A549 (cell line): ENCODE results near the gene PRKD2. TPM values are rescaled to one million over a fixed set of nuclear protein-coding genes. Genes with fewer than 3 reads are reported as not detected.

Experiments
- ATAC-seq, 2 experiments: fragments of 200-7000 bp in 1 of 2; fragments of >200 bp in 1 of 2; cut with Nextera tagmentation in 1 of 2; cut with Tn5 transposase in 1 of 2; 3 replicates each; pipeline versions ENCODE4 v1.8.0 to v1.9.1; 2018 to 2020; ENCODE audit warnings: mild to moderate bottlenecking in 1 of 2, moderate library complexity in 1 of 2
- CTCF ChIA-PET: fragments of 300-600 bp; sonication (Branson Sonifier 250); formaldehyde crosslinking; extraction: SDS; loops from one replicate; lab custom pipeline; 2021; ENCODE audit warnings: antibody characterized with exemption, inconsistent platforms; lab: Yijun Ruan, JAX
- POLR2A ChIA-PET: fragments of 350-600 bp; formaldehyde crosslinking; extraction: SDS; loops from one replicate; lab custom pipeline; 2021; ENCODE audit warnings: antibody characterized with exemption, inconsistent platforms; lab: Yijun Ruan, JAX
- DNase-seq, 2 experiments: peaks; one replicate each; pipeline versions ENCODE4 v3.0.0 to v3.0.0-alpha.2; 2011 to 2016; ENCODE audit warnings: low read depth in 1 of 2, low spot score in 1 of 2
- FAIRE-seq: peaks from 2 replicates; lab custom pipeline; 2011; peaks lifted over from hg19 to GRCh38; lab: Jason Lieb, UNC
- H3K27ac ChIP-seq, 2 experiments: fragments of >200 bp; sonication (Bioruptor Twin); formaldehyde crosslinking; 3 replicates each; pipeline ENCODE4 v1.5.1; 2016 to 2017
- H3K4me1 ChIP-seq: fragments of >200 bp; sonication (Bioruptor Twin); formaldehyde crosslinking; 3 replicates; pipeline ENCODE4 v1.6.1; 2016
- H3K4me2 ChIP-seq: fragments of >200 bp; sonication (Bioruptor Twin); formaldehyde crosslinking; 3 replicates; pipeline ENCODE4 v1.6.1; 2016
- H3K4me3 ChIP-seq: fragments of >200 bp; sonication (Bioruptor Twin); formaldehyde crosslinking; 3 replicates; pipeline ENCODE4 v1.5.1; 2016
- H3K9me3 ChIP-seq: fragments of >200 bp; sonication (Bioruptor Twin); formaldehyde crosslinking; 3 replicates; pipeline ENCODE4 v1.6.1; 2016
- ATOH8 ChIP-seq: fragments of 250-450 bp; sonication (Bioruptor Pico); IDR thresholded peaks from 2 replicates; pipeline ENCODE4 v1.5.0; 2020; ENCODE audit warnings: low read depth, mild to moderate bottlenecking, moderate library complexity
- BHLHE40 ChIP-seq: IDR thresholded peaks from 2 replicates; pipeline ENCODE4 v1.6.1; 2012; ENCODE audit warnings: low read depth, low read length, inconsistent platforms
- CEBPB ChIP-seq, 2 experiments: fragments of >200 bp in 1 of 2; sonication (Bioruptor Twin) in 1 of 2; formaldehyde crosslinking in 1 of 2; IDR thresholded peaks; 2 replicates each; pipeline ENCODE4 v1.6.1; 2012 to 2016
- CHD2 ChIP-seq: fragments of 150-350 bp; IDR thresholded peaks from 2 replicates; pipeline ENCODE4 v1.6.1; 2014; ENCODE audit warnings: low read length; ENCODE audit not compliant: partially characterized antibody
- CHD4 ChIP-seq: fragments of 200-600 bp; sonication (generic); IDR thresholded peaks from 2 replicates; pipeline ENCODE4 v1.6.1; 2016; ENCODE audit warnings: antibody characterized with exemption, mild to moderate bottlenecking, borderline replicate concordance
- CTCF ChIP-seq: fragments of >200 bp; sonication (Bioruptor Twin); formaldehyde crosslinking; IDR thresholded peaks from 3 replicates; pipeline ENCODE4 v1.5.1; 2016
- FOSL2 ChIP-seq, 2 experiments: fragments of 450-650 bp in 1 of 2; fragments of >200 bp in 1 of 2; sonication (Bioruptor Twin) in 1 of 2; formaldehyde crosslinking; IDR thresholded peaks; 2 replicates each; pipeline versions ENCODE4 v1.5.0 to v1.6.1; 2016 to 2020; ENCODE audit warnings: mild to moderate bottlenecking in 1 of 2, moderate library complexity in 1 of 2
- HEYL ChIP-seq: fragments of 250-450 bp; sonication (Bioruptor Pico); IDR thresholded peaks from 2 replicates; pipeline ENCODE4 v1.8.0; 2021; ENCODE audit warnings: mild to moderate bottlenecking, moderate library complexity
- HOXA7 ChIP-seq: fragments of 250-450 bp; sonication (Bioruptor Pico); IDR thresholded peaks from 2 replicates; pipeline ENCODE4 v1.5.0; 2020; ENCODE audit warnings: mild to moderate bottlenecking, moderate library complexity
- HOXB13 ChIP-seq: fragments of 250-450 bp; sonication (Bioruptor Pico); IDR thresholded peaks from 2 replicates; pipeline ENCODE4 v1.5.0; 2020; ENCODE audit warnings: low read depth, mild to moderate bottlenecking, moderate library complexity
- MAFK ChIP-seq: fragments of 450-650 bp; IDR thresholded peaks from 2 replicates; pipeline ENCODE4 v1.6.1; 2014; ENCODE audit not compliant: partially characterized antibody
- MAX ChIP-seq: IDR thresholded peaks from 2 replicates; pipeline ENCODE4 v1.6.1; 2012
- MYC ChIP-seq: IDR thresholded peaks from 2 replicates; pipeline ENCODE4 v1.6.1; 2012; ENCODE audit warnings: mild to moderate bottlenecking, inconsistent platforms, low read length, improper control_type of control experiment, borderline replicate concordance
- NR3C1 ChIP-seq: fragments of >200 bp; sonication (Bioruptor Twin); formaldehyde crosslinking; IDR thresholded peaks from 3 replicates; pipeline ENCODE4 v1.6.1; 2017
- PBX3 ChIP-seq: IDR thresholded peaks from 2 replicates; pipeline ENCODE4 v1.6.1; 2012
- PHF8 ChIP-seq: fragments of 200-600 bp; sonication (generic); IDR thresholded peaks from 2 replicates; pipeline ENCODE4 v1.6.1; 2016; ENCODE audit warnings: low read depth, mild to moderate bottlenecking, antibody characterized with exemption, moderate library complexity, borderline replicate concordance
- POLR2AphosphoS2 ChIP-seq: conservative IDR thresholded peaks from 2 replicates; pipeline ENCODE4 v1.6.1; 2012; ENCODE audit warnings: low read length, improper control_type of control experiment, inconsistent platforms
- RAD21 ChIP-seq, 2 experiments: fragments of >200 bp in 1 of 2; sonication (Bioruptor Twin) in 1 of 2; formaldehyde crosslinking in 1 of 2; IDR thresholded peaks in 1 of 2; conservative IDR thresholded peaks in 1 of 2; 2 replicates in 1 of 2; 3 replicates in 1 of 2; pipeline ENCODE4 v1.6.1; 2012 to 2018; ENCODE audit warnings: inconsistent platforms in 1 of 2
- RARB ChIP-seq: fragments of 250-450 bp; sonication (Bioruptor Pico); IDR thresholded peaks from 2 replicates; pipeline ENCODE4 v1.8.0; 2021; ENCODE audit warnings: mild to moderate bottlenecking, moderate library complexity
- TP53 ChIP-seq: fragments of 250-450 bp; sonication (Bioruptor Pico); IDR thresholded peaks from 2 replicates; pipeline ENCODE4 v1.5.0; 2021; ENCODE audit warnings: mild to moderate bottlenecking, moderate library complexity
- ZNF302 ChIP-seq: fragments of 250-450 bp; sonication (Bioruptor Pico); IDR thresholded peaks from 2 replicates; pipeline ENCODE4 v1.9.0; 2021; ENCODE audit warnings: inconsistent platforms, mild to moderate bottlenecking, moderate library complexity
- WGBS: methylation state at CpG from one replicate; pipeline ENCODE4 v1.1.6; 2017; ENCODE audit errors: missing lambda C conversion rate; 5-methylcytosine and 5-hydroxymethylcytosine counted together
- polyA plus RNA-seq, 4 experiments: library from polyadenylated mRNA; depleted of rRNA in 3 of 4; stranded (reverse); fragments of >200 nt; fragmentation: RNase III in 1 of 4; extraction: RNeasy Plus Mini Kit Qiagen cat#74134 plus additional on column Dnase treatment in 1 of 4; gene quantifications; 2 replicates in 3 of 4; 3 replicates in 1 of 4; pipeline ENCODE4 v1.2.3, GENCODE V29; 2011 to 2017

The PRKD2 gene
- polyA plus RNA-seq, 2 of the 4 experiments (the other 2 are of a cell fraction): 8.3 to 24.6 TPM

GRCh38 chr19:46668662-46669061 is 48.3 kb downstream of the PRKD2 start:
- FAIRE-seq: no peak

GRCh38 chr19:46665072-46665471 is 51.8 kb downstream of the PRKD2 start:
- H3K27ac ChIP-seq: no peak overlapping the region
- CTCF ChIA-PET: interaction anchor here (0.9 to 10.7 kb wide), 7 partner anchors 16 to 128 kb away, joined by 3 to 483 read pairs (median 28); partner anchors contain the start of genes CALM3, GNG8 and PTGIR
- no peak for ATAC-seq

More at GRCh38 chr19:46668662-46669061, 48.3 kb downstream of the PRKD2 start:
- TF ChIP-seq CHD2 (no peak), ZNF302 (CRISPR knock-in tag) (no peak), HEYL (CRISPR knock-in tag) (no peak), RAD21 (conservative IDR thresholded peaks at IDR 0.05 in 1 of 2, IDR thresholded peaks at IDR 0.05 in 1 of 2) (no peak), MAFK (no peak), POLR2AphosphoS2 (no peak), CTCF (no peak), FOSL2 (IDR thresholded peaks at IDR 0.05) (no peak), FOSL2 (CRISPR knock-in tag; IDR thresholded peaks at IDR 0.05) (no peak)
- Histone ChIP-seq H3K27ac (no peak overlapping the region), H3K4me2 (no peak overlapping the region), H3K4me3 (no peak overlapping the region), H3K9me3 (no peaks in the 10 kb centered on the region), H3K4me1 (no peaks in the 10 kb centered on the region)
- ATAC-seq (no peak), DNase-seq (no peak)
- WGBS: 65% methylated on average over 3 of the region's 3 CpGs
- ChIA-PET POLR2A (no interaction called here), CTCF (interaction anchor here (0.6 to 10.7 kb wide), 4 partner anchors 36 to 125 kb away, joined by 3 to 483 read pairs (median 4); partner anchors contain the start of gene CALM3)

More at GRCh38 chr19:46665072-46665471, 51.8 kb downstream of the PRKD2 start:
- H3K4me3 ChIP-seq: no peak overlapping the region
- no peaks in the 10 kb centered on the region for H3K9me3 ChIP-seq
- no peak overlapping the region for H3K4me2 ChIP-seq
- no peak for FAIRE-seq
- 62% methylated on average over 8 of the region's 8 CpGs for WGBS
- no peak for DNase-seq
- POLR2A ChIA-PET: no interaction called here
- peaks cover 9% of the 10 kb centered on the region for H3K4me1 ChIP-seq
- TF ChIP-seq HOXB13: no peak
- no peak for TF ChIP-seq MAX
- TF ChIP-seq ATOH8 (CRISPR knock-in tag): no peak
- TF ChIP-seq MYC: no peak
- TF ChIP-seq RARB (CRISPR knock-in tag): no peak
- TF ChIP-seq BHLHE40: no peak
- no peak for TF ChIP-seq TP53 (CRISPR knock-in tag)
- no peak for TF ChIP-seq CEBPB (IDR thresholded peaks at IDR 0.05)
- no peak for TF ChIP-seq NR3C1
- TF ChIP-seq HOXA7: no peak
- no peak for TF ChIP-seq PHF8
- TF ChIP-seq CHD4: no peak
- TF ChIP-seq PBX3: no peak
- TF ChIP-seq, all 56 proteins: peak for 0
